K562 (cell line): ENCODE measurements around the gene CCSER1. TPM values are rescaled to one million over a fixed set of nuclear protein-coding genes. Genes with fewer than 3 reads are reported as not detected.

ENCODE experiments used
- ATAC-seq: fragments of 200-7000 bp; cut with Tn5 transposase; 3 replicates; pipeline ENCODE4 v1.9.1; 2020; ENCODE audit warnings: moderate library complexity
- BruUV-seq: library from RNA; stranded (reverse); fragments of 400-500 nt; replicated peaks from 2 replicates; lab custom pipeline; 2021; lab: Mats Ljungman, UMichigan
- CTCF ChIA-PET: fragments of 300-600 bp; formaldehyde crosslinking; extraction: SDS; loops from one replicate; lab custom pipeline; 2021; ENCODE audit warnings: low intra/inter-chr PET ratio; lab: Yijun Ruan, JAX
- POLR2A ChIA-PET: fragments of 300-600, 350-650 bp; sonication (Branson Sonifier 250); formaldehyde crosslinking; extraction: SDS; loops from one replicate; lab custom pipeline; 2021; ENCODE audit warnings: antibody characterized with exemption, inconsistent platforms; lab: Yijun Ruan, JAX
- DNase-seq, 4 experiments: peaks; one replicate each; pipeline versions ENCODE4 v3.0.0 to v3.0.0-alpha.2; 2011 to 2018; ENCODE audit warnings: low spot score in 3 of 4, mixed read lengths in 3 of 4; ENCODE audit errors: extremely low read depth in 1 of 4
- FAIRE-seq: peaks from 2 replicates; lab custom pipeline; 2011; peaks lifted over from hg19 to GRCh38; lab: Jason Lieb, UNC
- H2AFZ ChIP-seq: 2 replicates; pipeline ENCODE4 v1.6.0; 2011; ENCODE audit warnings: low read depth, low read length, control low read depth, inconsistent platforms
- H3K27ac ChIP-seq: fragments of 200-600 bp; 3 replicates; pipeline ENCODE4 v1.8.0; 2011; ENCODE audit warnings: low read depth, mild to moderate bottlenecking, control low read depth, inconsistent platforms, low read length, moderate library complexity, mixed read lengths; ENCODE audit errors: extremely low read depth
- H3K27me3 ChIP-seq, 2 experiments: fragments of 300-600 bp in 1 of 2; 2 replicates in 1 of 2; 3 replicates in 1 of 2; pipeline versions ENCODE4 v1.6.0 to v1.8.0; 2011; ENCODE audit warnings: inconsistent platforms in 2 of 2, low read length in 2 of 2, mild to moderate bottlenecking in 1 of 2, mixed read lengths in 1 of 2, moderate library complexity in 1 of 2; ENCODE audit not compliant: control insufficient read depth in 2 of 2, insufficient read depth in 2 of 2
- H3K36me3 ChIP-seq: fragments of 300-600 bp; 3 replicates; pipeline ENCODE4 v1.8.0; 2011; ENCODE audit warnings: mild to moderate bottlenecking, low read length, inconsistent platforms; ENCODE audit not compliant: control insufficient read depth, insufficient read depth
- H3K4me1 ChIP-seq, 2 experiments: fragments of 200-600 bp in 1 of 2; replicated peaks in 1 of 2; 2 replicates in 1 of 2; 3 replicates in 1 of 2; pipeline versions ENCODE4 v1.5.1 to v1.8.0; 2011; ENCODE audit warnings: inconsistent platforms in 2 of 2, low read length in 2 of 2, mild to moderate bottlenecking in 1 of 2, mixed read lengths in 1 of 2, moderate library complexity in 1 of 2; ENCODE audit not compliant: control insufficient read depth in 2 of 2, insufficient read depth in 2 of 2
- H3K4me2 ChIP-seq: 2 replicates; pipeline ENCODE4 v1.6.1; 2011; ENCODE audit warnings: low read length, control low read depth, inconsistent platforms, mixed read lengths; ENCODE audit not compliant: insufficient read depth
- H3K4me3 ChIP-seq: fragments of 200-600 bp; sonication (generic), shearing (Covaris generic); 2 replicates; pipeline ENCODE4 v1.5.1; 2016; ENCODE audit warnings: control low read depth, inconsistent platforms
- H3K79me2 ChIP-seq: fragments of 200-600 bp; 3 replicates; pipeline ENCODE4 v1.8.0; 2011; ENCODE audit warnings: low read length, inconsistent platforms; ENCODE audit not compliant: control insufficient read depth, insufficient read depth
- H3K9ac ChIP-seq, 2 experiments: 2 replicates each; pipeline versions ENCODE4 v1.6.0 to v1.6.1; 2011; ENCODE audit warnings: low read depth in 2 of 2, low read length in 2 of 2, control low read depth in 1 of 2, inconsistent platforms in 1 of 2, mild to moderate bottlenecking in 1 of 2, mixed read lengths in 1 of 2; ENCODE audit not compliant: insufficient read depth in 1 of 2
- H3K9me1 ChIP-seq: one replicate; pipeline ENCODE4 v1.6.0; 2011; ENCODE audit warnings: inconsistent platforms, mild to moderate bottlenecking, low read length, moderate library complexity; ENCODE audit not compliant: control insufficient read depth, insufficient read depth
- H3K9me3 ChIP-seq: replicated peaks from 2 replicates; pipeline ENCODE4 v1.5.1; 2011; ENCODE audit warnings: low read depth, low read length, inconsistent platforms; ENCODE audit not compliant: control insufficient read depth, insufficient read depth
- H4K20me1 ChIP-seq: replicated peaks from 2 replicates; pipeline ENCODE4 v1.6.1; 2011; ENCODE audit warnings: low read length, inconsistent platforms, mixed read lengths; ENCODE audit not compliant: control insufficient read depth, insufficient read depth
- EP300 ChIP-seq: IDR thresholded peaks from 2 replicates; pipeline ENCODE4 v1.6.1; 2012; ENCODE audit warnings: low read length, improper control_type of control experiment
- FOXM1 ChIP-seq, 2 experiments: fragments of 450-650 bp in 1 of 2; sonication (generic) in 1 of 2; formaldehyde crosslinking in 1 of 2; IDR thresholded peaks; 2 replicates each; pipeline versions ENCODE4 v1.6.1 to v1.9.0; 2017 to 2022; ENCODE audit warnings: low read depth in 2 of 2, mild to moderate bottlenecking in 2 of 2, missing genetic modification reagents in 1 of 2, moderate library complexity in 1 of 2
- WGBS: fragments of 100-300 bp; shearing (Covaris generic); methylation state at CpG from one replicate; pipeline ENCODE4 v1.1.6; 2016; ENCODE audit warnings: low coverage, mixed read lengths; ENCODE audit not compliant: insufficient coverage; ENCODE audit errors: missing lambda C conversion rate; 5-methylcytosine and 5-hydroxymethylcytosine counted together
- in situ Hi-C: fragments of 300-500 bp; cut with MboI; formaldehyde crosslinking; loops from 4 replicates; pipeline ENCODE4 v1.15.0; 2018; ENCODE audit warnings: inconsistent platforms, mixed read lengths
- intact Hi-C: fragments of 100-400 bp; cut with micrococcal nuclease; formaldehyde crosslinking; loops from 2 replicates; pipeline ENCODE4 v1.14.2; 2022
- polyA plus RNA-seq, 8 experiments: library from polyadenylated mRNA; depleted of rRNA in 4 of 8; stranded (reverse) in 5 of 8; unstranded in 3 of 8; fragments of >200 nt; fragmentation: Nextera tagmentation in 2 of 8; fragmentation: Illumina TruSeq in 1 of 8; extraction: Ambion mirVana in 2 of 8; extraction: Trizol in 1 of 8; gene quantifications; 2 replicates each; pipeline versions ENCODE4 v1.2.1 to v1.2.3, GENCODE V29; 2011 to 2014; ENCODE audit warnings: inconsistent platforms in 1 of 8, missing spikeins in 1 of 8
- total RNA-seq, 7 experiments: library from RNA; depleted of rRNA in 6 of 7; stranded (reverse); fragments of >200 nt in 6 of 7; fragmentation: Illumina TruSeq in 2 of 7; extraction: Trizol in 2 of 7; gene quantifications; 2 replicates each; pipeline versions ENCODE4 v1.2.1 to v1.2.3, GENCODE V29; 2011 to 2021; ENCODE audit warnings: low replicate concordance in 1 of 7

Gene CCSER1
- total and polyA plus RNA-seq, 9 of the 15 experiments (the other 6 are each of a cell fraction or from before 2014, with no cell fraction given) = not detected

DNA sequence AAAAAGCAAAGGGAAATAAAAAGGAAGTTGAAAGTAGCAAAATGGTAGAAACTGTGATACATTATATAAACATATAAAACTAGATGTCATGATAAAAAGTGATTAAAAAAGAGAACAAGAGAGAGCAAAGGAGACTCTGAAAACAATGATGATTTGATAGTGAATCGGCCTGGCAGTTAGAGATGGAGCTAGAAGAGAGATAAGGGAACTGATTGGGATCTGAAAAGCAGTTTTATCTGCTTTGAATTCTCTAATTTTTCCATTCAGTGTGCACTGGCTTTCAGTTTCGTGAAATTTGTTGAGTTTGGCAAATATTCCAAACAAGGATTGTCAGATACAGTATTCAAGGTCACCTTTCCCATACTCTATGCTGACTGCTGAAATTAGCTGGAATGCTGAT lies 21.9 kb upstream of the CCSER1 start:
- no peaks in the 10 kb centered on the region for H4K20me1 ChIP-seq
- POLR2A ChIA-PET = interaction anchor here (0.6 kb wide), 1 partner anchor 792 kb away, joined by 3 read pairs; no protein-coding TSS in a partner anchor
- no peak overlapping the region for H3K9ac ChIP-seq
- H3K4me3 ChIP-seq = no peak overlapping the region
- CTCF ChIA-PET = no interaction called here
- DNase-seq (no peak), FAIRE-seq (no peak), ATAC-seq (no peak)
- no peaks in the 10 kb centered on the region for H3K9me1 ChIP-seq
- no peak overlapping the region for H3K4me2 ChIP-seq
- in situ Hi-C loops (no loop called here), intact Hi-C loops (no loop called here)
- no TSS peak for BruUV-seq
- TF ChIP-seq FOXM1 (IDR thresholded peaks at IDR 0.05; ENCODE audit: low read depth) = no peak
- TF ChIP-seq FOXM1 (CRISPR knock-in tag; IDR thresholded peaks at IDR 0.05; ENCODE audit: low read depth) = no peak
- H2AFZ ChIP-seq = no peak overlapping the region
- no peaks in the 10 kb centered on the region for H3K27me3 ChIP-seq
- WGBS = 0% methylated on average over 2 of the region's 2 CpGs
- no peaks in the 10 kb centered on the region for H3K79me2 ChIP-seq
- H3K9me3 ChIP-seq = no peaks in the 10 kb centered on the region
- no peaks in the 10 kb centered on the region for H3K36me3 ChIP-seq
- H3K4me1 ChIP-seq = no peaks in the 10 kb centered on the region
- no peak overlapping the region for H3K27ac ChIP-seq

DNA sequence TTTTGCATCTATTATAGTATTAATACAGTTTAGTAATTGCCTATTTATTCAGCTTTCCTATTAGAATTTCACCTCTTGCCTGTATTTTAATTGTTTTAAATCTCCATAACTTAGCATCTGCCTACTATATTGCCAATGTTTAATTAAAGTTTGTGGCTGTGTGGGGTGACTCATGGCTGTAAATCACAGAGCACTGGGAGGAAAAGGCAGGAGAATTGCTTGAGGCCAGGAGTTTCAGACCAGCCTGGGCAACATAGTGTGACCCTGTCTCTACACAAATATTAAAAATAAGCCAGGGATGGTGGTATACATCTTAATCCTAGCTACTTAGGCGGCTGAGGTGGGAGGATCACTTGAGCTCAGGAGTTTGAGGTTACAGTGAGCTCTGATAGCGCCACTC lies 14.5 kb upstream of the CCSER1 start:
- no peak overlapping the region for H3K27ac ChIP-seq
- no peaks in the 10 kb centered on the region for H4K20me1 ChIP-seq
- H2AFZ ChIP-seq = no peak overlapping the region
- FAIRE-seq = no peak
- in situ Hi-C loops = no loop called here
- no peaks in the 10 kb centered on the region for H3K27me3 ChIP-seq
- POLR2A ChIA-PET = no interaction called here
- no peak for DNase-seq
- no peak for TF ChIP-seq EP300
- TF ChIP-seq, all 486 proteins: peak for 0
- no TSS peak for BruUV-seq
- no peaks in the 10 kb centered on the region for H3K9me3 ChIP-seq
- no peaks in the 10 kb centered on the region for H3K9me1 ChIP-seq
- no peak overlapping the region for H3K9ac ChIP-seq
- CTCF ChIA-PET = no interaction called here
- H3K36me3 ChIP-seq = no peaks in the 10 kb centered on the region
- 0% methylated on average over 2 of the region's 2 CpGs for WGBS
- intact Hi-C loops = no loop called here
- ATAC-seq = no peak
- H3K79me2 ChIP-seq = no peaks in the 10 kb centered on the region
- H3K4me3 ChIP-seq = no peak overlapping the region
- H3K4me2 ChIP-seq = no peak overlapping the region
- H3K4me1 ChIP-seq = no peaks in the 10 kb centered on the region
